GM10248 (cell line): ENCODE measurements around the gene CD4.
A peak's percentile ranks its signal among the peaks of the same experiment; 100 is the strongest.

ENCODE experiments used
- CTCF ChIA-PET: fragments of 300-600 bp; sonication (Branson Sonifier 250); formaldehyde crosslinking; extraction: SDS; loops from one replicate; lab custom pipeline; 2021; ENCODE audit warnings: antibody characterized with exemption; lab: Yijun Ruan, JAX
- POLR2A ChIA-PET: fragments of 350-650 bp; sonication (Branson Sonifier 250); formaldehyde crosslinking; extraction: SDS; loops from one replicate; lab custom pipeline; 2020; ENCODE audit warnings: antibody characterized with exemption; lab: Yijun Ruan, JAX
- DNase-seq: peaks from one replicate; pipeline ENCODE4 v3.0.0; 2012; ENCODE audit errors: extremely low spot score
- TF ChIP-seq, protein P1 (sequence below): IDR thresholded peaks from 2 replicates; pipeline ENCODE4 v1.5.1; 2012; ENCODE audit warnings: mild to moderate bottlenecking, low read depth; ENCODE audit errors: extremely low read depth, missing control alignments, control extremely low read depth

Gene CD4

DNA sequence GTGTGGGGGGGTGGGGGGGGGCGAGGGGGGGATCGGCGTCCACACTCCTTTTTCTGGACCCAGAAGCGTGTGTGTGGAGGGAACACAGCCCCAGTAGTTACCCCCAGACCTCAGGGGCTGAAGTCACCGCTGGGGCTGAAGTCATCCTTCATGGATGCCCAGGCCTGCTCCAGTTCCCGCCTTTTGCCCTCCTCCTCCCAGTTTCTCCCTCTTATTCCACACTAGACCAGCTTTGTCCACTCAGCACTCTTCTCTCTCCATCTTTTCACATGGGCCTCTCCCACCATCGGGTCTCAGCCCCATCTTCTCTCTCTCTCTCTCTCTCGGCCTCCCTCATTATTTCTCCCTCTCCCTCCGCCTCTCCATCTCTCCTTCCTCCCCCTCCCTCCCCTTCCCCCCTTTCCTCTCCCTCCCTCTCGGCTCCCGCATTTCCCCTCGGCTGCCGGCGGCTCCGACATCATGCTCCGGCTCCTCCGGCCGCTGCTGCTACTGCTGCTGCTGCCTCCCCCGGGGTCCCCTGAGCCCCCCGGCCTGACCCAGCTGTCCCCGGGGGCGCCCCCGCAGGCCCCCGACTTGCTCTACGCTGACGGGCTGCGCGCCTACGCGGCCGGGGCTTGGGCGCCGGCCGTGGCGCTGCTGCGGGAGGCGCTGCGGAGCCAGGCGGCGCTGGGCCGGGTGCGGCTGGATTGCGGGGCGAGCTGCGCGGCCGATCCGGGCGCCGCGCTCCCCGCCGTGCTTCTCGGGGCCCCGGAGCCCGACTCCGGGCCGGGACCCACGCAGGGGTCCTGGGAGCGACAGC is 38.9 kb downstream of the CD4 start, which contains the start of gene P3H3:
Gene P3H3 (plus strand): TSS at position 426 of the 799 bp plus-strand sequence. CDS start 34 bp downstream, at position 460.
- DNase-seq = no peak
- ChIA-PET POLR2A (no interaction called here), CTCF (interaction anchor here (1.0 to 6.6 kb wide), 11 partner anchors 9 to 274 kb away, joined by 3 to 60 read pairs (median 3); partner anchors contain the start of genes COPS7A, GNB3, MLF2 and PTMS)
- TF ChIP-seq, protein P1, sequence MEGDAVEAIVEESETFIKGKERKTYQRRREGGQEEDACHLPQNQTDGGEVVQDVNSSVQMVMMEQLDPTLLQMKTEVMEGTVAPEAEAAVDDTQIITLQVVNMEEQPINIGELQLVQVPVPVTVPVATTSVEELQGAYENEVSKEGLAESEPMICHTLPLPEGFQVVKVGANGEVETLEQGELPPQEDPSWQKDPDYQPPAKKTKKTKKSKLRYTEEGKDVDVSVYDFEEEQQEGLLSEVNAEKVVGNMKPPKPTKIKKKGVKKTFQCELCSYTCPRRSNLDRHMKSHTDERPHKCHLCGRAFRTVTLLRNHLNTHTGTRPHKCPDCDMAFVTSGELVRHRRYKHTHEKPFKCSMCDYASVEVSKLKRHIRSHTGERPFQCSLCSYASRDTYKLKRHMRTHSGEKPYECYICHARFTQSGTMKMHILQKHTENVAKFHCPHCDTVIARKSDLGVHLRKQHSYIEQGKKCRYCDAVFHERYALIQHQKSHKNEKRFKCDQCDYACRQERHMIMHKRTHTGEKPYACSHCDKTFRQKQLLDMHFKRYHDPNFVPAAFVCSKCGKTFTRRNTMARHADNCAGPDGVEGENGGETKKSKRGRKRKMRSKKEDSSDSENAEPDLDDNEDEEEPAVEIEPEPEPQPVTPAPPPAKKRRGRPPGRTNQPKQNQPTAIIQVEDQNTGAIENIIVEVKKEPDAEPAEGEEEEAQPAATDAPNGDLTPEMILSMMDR = peak; percentile 19

DNA sequence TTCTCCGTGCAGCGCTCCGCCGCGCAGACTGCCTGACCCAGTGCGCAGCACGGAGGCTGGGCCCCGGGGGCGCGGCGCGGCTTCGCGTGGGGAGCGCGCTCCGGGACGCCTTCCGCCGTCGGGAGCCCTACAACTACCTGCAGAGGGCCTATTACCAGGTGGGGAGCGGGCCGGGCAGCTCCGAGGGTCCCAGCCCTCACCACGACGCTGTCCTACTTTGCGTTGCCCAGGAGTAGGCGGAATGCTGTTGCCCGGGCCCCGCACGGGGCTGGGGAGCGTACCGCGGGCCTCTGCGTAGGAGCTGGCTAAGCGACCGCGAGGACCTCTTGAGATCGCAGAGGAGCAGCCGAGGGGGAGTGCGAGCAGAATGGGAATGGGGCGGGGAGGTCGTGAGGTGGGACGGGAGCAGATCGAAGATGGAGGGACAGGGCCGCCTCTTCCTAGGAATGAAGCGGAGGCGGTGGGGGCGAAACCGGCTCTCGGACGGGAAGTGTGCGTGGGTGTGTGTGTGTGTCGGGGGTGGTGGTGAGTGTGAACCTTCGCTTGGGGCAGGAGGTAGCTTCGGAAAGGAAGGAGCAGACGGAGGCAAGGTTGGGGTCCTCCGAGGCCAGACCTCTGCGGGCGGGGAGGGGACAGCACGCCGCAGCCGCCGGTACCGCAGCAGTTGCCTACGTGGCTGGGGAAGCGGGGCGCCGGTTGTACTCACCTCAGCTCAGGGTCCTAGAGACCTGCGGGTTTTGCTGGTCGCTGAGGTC is 39.6 kb downstream of the CD4 start:
- TF ChIP-seq, protein P1 = no peak
- POLR2A ChIA-PET = no interaction called here
- DNase-seq = no peak
- CTCF ChIA-PET = interaction anchor here (1.0 to 6.6 kb wide), 13 partner anchors 9 to 275 kb away, joined by 3 to 60 read pairs (median 4); partner anchors contain the start of genes COPS7A, GNB3, MLF2 and PTMS

DNA sequence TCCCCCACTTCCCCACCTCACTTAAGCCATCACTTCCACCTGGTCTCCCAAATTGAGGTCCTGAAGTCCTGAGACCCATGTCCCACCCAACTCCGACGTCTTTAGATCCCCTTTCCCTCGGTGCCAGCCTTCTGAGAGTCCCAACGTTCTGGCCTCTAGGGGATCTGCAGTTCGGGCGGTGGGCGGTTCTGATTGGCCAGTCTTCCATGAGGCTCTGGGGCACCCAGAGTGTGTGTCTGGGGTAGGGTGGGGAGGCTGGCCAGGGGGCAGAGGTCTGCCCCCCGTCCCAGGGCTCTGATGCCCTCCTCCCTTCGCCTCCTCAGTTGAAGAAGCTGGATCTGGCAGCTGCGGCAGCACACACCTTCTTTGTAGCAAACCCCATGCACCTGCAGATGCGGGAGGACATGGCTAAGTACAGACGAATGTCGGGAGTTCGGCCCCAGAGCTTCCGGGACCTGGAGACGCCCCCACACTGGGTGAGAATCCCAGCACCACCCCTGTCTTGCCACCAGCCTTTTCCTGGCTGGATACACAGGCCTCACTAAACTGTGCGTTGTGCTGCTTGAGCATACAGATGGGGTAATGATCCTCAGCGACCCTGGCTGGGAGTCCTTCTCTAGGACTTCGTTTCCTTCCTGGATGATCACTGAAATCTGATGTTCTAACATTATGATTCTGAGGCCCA is 40.4 kb downstream of the CD4 start:
- TF ChIP-seq, protein P1 = no peak
- CTCF ChIA-PET = interaction anchor here (1.0 to 6.6 kb wide), 14 partner anchors 7 to 266 kb away, joined by 3 to 60 read pairs (median 4); partner anchors contain the start of genes COPS7A, GNB3, MLF2 and PTMS
- DNase-seq = no peak
- POLR2A ChIA-PET = interaction anchor here (1.3 kb wide), 1 partner anchor 38 kb away, joined by 5 read pairs; the partner anchor contains the start of gene TPI1

DNA sequence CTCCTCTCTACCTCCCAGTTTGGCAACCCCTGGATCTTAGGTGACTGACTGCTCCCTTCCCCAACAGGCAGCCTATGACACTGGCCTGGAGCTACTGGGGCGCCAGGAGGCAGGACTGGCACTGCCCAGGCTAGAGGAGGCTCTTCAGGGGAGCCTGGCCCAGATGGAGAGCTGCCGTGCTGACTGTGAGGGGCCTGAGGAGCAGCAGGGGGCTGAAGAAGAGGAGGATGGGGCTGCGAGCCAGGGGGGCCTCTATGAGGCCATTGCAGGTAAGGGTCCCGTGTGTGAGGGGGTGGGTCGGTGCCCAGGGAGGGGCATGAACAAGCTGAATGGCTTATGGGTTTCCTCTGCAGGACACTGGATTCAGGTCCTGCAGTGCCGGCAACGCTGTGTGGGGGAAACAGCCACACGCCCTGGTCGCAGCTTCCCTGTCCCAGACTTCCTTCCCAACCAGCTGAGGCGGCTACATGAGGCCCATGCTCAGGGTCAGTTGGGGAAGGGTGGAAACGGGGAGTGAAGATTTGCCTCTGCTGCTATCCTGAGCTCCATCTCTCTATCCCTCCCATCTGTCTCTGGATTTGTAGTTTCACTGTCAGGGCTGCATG is 41.1 kb downstream of the CD4 start:
- CTCF ChIA-PET = interaction anchor here (0.8 to 3.8 kb wide), 9 partner anchors 8 to 78 kb away, joined by 3 to 15 read pairs (median 4); partner anchors contain the start of genes GNB3, MLF2 and SPSB2
- POLR2A ChIA-PET = interaction anchor here (1.3 kb wide), 1 partner anchor 37 kb away, joined by 5 read pairs; the partner anchor contains the start of gene TPI1
- TF ChIP-seq, protein P1 = no peak
- no peak for DNase-seq

DNA sequence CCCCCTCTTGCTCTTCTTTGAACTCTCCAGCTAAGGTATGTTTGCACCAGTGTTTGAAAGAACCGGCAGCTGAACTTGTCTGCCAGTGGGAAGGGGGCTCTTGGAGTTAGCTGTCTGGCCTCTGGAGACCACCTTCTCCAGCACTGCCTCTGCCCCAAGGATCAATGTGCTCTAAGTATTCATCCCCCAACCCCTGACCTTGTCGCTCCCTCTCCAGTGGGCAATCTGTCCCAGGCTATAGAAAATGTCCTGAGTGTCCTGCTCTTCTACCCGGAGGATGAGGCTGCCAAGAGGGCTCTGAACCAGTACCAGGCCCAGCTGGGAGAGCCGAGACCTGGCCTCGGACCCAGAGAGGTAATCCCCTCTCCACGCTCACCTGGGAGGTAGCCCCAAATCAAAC is 41.7 kb downstream of the CD4 start:
- TF ChIP-seq, protein P1 = no peak
- no peak for DNase-seq
- ChIA-PET POLR2A (interaction anchor here (1.3 kb wide), 1 partner anchor 36 kb away, joined by 5 read pairs; the partner anchor contains the start of gene TPI1), CTCF (interaction anchor here (0.8 to 3.8 kb wide), 11 partner anchors 9 to 277 kb away, joined by 3 to 15 read pairs (median 4); partner anchors contain the start of genes GNB3, MLF2, SPSB2 and TPI1)
